ENCODE results near the gene NDUFAB1.
"Not testable (repeated sequence)": the region's sequence is repeated elsewhere in the genome, so short reads cannot be mapped to it uniquely, and the experiment has no call there.

NDUFAB1 gene

GRCh38 chr16:23556881-23557778 lies 39.0 kb downstream of the NDUFAB1 start, which contains the start of the genes EARS2 and UBFD1:
TSS of gene EARS2 (minus strand) at chr16:23557350. CDS start at chr16:23557343, 7 bp downstream.
TSS of gene UBFD1 (plus strand) at chr16:23557727. CDS start at chr16:23557743, 16 bp downstream.
- peak; percentile 97 for DNase-seq (ENCODE audit: low read depth in 2 of 2)

GRCh38 chr16:23554536-23554935 lies 41.6 kb downstream of the NDUFAB1 start:
- no peak for DNase-seq (ENCODE audit: low read depth in 2 of 2)

DNA sequence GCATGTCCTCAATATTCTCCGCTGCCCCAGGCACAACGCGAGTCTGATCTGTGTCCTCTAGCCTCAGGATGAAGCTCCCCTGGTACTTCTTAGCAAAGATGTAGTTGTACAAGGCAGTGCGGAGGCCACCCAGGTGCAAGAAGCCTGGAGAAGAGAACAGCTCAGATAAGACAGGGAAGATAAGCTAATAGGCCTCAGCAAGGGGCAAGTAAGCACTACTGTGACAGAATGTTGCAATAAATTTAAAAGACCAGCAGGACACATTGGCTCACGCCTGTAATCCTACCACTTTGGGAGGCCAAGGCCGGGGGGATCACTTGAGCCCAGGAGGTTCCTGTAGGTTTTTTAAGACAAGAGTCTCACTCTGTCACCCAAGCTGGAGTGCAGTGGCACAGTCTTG lies 44.0 kb downstream of the NDUFAB1 start:
- no peak for DNase-seq (ENCODE audit: low read depth in 2 of 2)

DNA sequence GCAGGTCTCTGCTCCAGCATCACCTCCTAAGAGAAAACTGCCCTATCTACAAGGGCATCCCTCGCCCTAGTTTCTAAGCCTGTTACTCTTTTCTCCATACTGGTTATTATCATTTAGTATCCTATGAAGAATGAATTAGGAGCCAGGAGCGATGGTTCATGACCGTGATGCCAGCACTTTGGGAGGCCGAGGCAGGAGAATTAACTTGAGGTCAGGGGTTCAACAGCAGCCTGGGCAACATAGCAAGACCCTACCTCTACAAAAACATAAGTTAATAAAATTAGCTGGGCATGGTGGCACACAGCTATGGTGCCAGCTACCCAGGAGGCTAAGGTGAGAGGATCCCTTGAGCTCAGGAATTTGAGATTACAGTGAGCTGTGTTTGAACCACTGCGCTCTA lies 46.2 kb downstream of the NDUFAB1 start:
- no peak for DNase-seq (ENCODE audit: low read depth in 2 of 2)

GRCh38 chr16:23544436-23544835 lies 51.7 kb downstream of the NDUFAB1 start:
- DNase-seq (ENCODE audit: low read depth in 2 of 2): no peak

DNA sequence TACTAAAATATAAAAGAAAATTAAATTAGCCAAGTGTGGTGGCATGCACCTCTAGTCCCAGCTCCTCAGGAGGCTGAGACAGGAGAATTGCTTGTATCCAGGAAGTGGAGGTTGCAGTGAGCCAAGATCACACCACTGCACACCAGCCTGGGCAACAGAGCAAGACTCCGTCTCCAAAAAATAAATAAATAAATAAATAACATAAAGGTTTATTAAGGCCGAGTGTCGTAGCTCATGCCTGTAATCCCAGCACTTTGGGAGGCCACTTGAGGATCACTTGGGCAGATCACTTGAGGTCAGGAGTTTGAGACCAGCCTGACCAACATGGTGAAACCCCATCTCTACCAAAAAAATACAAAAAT lies 55.3 kb downstream of the NDUFAB1 start:
- not testable (repeated sequence) for DNase-seq (ENCODE audit: low read depth in 2 of 2)

GRCh38 chr16:23539984-23540816 lies 55.9 kb downstream of the NDUFAB1 start:
- DNase-seq (ENCODE audit: low read depth in 2 of 2): no peak

- no peak for DNase-seq (ENCODE audit: low read depth in 2 of 2)
Measured at GRCh38 chr16:23538919-23539278, 57.2 kb downstream of the NDUFAB1 start.

DNA sequence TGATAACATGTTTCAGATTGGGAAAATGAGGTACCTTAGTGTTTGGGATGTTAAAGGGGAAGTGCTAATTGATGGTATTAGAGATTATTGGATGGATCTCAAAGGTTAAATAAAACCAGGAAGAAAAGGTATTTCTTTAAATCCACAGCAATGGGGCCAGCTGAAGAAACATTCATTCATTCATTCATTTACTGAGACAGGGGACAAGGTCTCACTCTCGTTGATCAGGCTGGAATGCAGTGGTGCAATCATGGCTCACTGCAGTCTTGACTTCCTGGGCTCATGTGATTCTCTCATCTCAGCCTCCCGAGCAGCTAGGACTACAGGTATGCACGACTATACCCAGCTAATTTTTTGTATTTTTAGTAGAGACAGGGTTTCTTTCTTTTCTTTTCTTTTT lies 58.7 kb downstream of the NDUFAB1 start:
- no peak for DNase-seq (ENCODE audit: low read depth in 2 of 2)

DNA sequence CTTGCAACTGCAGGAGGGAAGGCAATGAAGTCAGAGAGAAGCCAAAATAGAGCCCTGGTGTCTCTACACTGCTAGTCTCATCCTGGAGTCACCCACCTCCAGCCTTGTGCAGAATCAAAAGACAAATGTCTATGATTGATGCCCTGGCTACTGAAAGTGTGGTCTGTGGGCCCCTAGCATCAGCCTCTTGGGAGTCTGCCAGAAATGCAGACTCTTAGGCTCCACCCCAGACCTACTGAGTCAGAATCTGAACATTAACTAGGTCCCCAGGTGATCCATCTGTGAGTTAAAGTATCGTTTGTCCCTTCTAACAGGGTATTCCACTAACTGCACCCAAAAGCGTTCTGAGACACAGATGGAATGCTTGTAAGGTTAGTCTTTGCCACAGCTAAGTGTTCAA lies 60.2 kb downstream of the NDUFAB1 start:
- DNase-seq (ENCODE audit: low read depth in 2 of 2): no peak

DNA sequence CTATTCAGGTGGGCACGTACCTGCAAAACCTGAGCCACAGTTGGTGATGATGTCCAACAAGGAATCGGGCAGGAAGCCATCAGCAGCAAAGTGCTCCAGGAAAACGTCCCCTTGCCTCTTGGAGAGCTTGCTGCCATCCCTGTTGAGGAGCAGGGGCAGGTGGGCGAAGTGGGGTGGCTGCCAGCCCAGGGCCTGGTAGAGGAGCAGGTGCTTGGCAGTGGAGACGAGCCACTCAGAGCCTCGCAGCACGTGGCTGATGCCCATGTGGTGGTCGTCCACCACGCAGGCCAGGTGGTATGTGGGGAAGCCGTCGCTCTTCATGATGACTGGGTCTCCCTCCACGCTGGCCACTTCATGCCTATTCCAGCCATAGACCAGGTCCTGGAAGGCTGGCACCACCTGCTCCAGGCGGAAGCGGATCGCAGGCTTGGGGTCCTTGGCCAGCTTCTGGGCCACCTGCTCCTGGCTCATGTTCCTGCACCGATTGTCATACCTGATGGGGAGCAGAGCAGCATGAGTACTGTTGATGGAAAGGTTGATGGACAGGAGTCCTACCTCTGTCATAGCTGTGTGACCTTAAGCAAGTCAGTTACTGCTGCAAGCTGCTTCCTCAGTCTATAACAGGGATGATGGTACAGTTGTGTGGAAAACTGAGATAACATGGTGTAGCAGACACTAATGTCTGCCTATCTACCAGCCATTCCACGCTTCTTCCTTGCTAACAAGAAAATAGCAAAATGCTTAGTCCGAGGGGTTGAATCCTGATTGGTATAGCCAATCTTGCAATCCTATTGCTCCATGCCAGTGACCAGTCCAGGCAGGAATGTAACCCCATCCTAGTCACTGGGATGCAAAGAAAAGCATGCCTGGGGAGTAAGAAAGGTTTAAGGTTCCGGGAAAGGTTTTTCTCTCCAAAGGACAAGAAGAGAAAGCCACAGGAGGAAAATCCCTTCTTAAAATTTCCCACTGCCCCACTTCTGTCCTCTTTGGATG lies 61.0 kb downstream of the NDUFAB1 start:
- DNase-seq (ENCODE audit: low read depth in 2 of 2): no peak

- DNase-seq (ENCODE audit: low read depth in 2 of 2): no peak
Measured at GRCh38 chr16:23532448-23532847, 63.7 kb downstream of the NDUFAB1 start.

Data from fibroblast of skin of left quadriceps (primary cell).